Neural cell (in vitro differentiated cells): ENCODE data around the gene SBK3. TPM values are rescaled to one million over a fixed set of nuclear protein-coding genes. Genes with fewer than 3 reads are reported as not detected.

Experiments used
- H2AFZ ChIP-seq: fragments of 200-600, 300-800 bp; sonication (generic), shearing (Covaris generic); 2 replicates; pipeline ENCODE4 v1.6.0; 2014; ENCODE audit warnings: low read depth, mild to moderate bottlenecking, antibody characterized with exemption, low read length, moderate library complexity
- H3F3A ChIP-seq: fragments of 200-600 bp; shearing (Covaris generic); 2 replicates; pipeline ENCODE4 v1.6.1; 2016; ENCODE audit warnings: mild to moderate bottlenecking, moderate library complexity, mixed read lengths, antibody characterized with exemption, low read length; ENCODE audit not compliant: insufficient read depth, poor library complexity, severe bottlenecking
- H3K27ac ChIP-seq: fragments of 200-600, 300-800 bp; sonication (generic), shearing (Covaris generic); 2 replicates; pipeline ENCODE4 v1.5.1; 2014; ENCODE audit warnings: mild to moderate bottlenecking, low read length, moderate library complexity
- H3K27me3 ChIP-seq: fragments of 300-800, 200-600 bp; sonication (generic), shearing (Covaris generic); 2 replicates; pipeline ENCODE4 v1.6.0; 2014; ENCODE audit warnings: mild to moderate bottlenecking, low read depth, low read length, moderate library complexity; ENCODE audit not compliant: insufficient read depth
- H3K36me3 ChIP-seq: fragments of 300-800, 200-600 bp; sonication (generic), shearing (Covaris generic); 2 replicates; pipeline ENCODE4 v1.5.1; 2014; ENCODE audit warnings: mild to moderate bottlenecking, antibody characterized with exemption, low read length, moderate library complexity; ENCODE audit not compliant: insufficient read depth
- H3K4me2 ChIP-seq: fragments of 300-800, 200-600 bp; sonication (generic), shearing (Covaris generic); 2 replicates; pipeline ENCODE4 v1.6.0; 2014; ENCODE audit warnings: mild to moderate bottlenecking, low read length
- H3K4me3 ChIP-seq: fragments of 300-800, 200-600 bp; sonication (generic), shearing (Covaris generic); 2 replicates; pipeline ENCODE4 v1.5.1; 2014; ENCODE audit warnings: mild to moderate bottlenecking, low read length, moderate library complexity
- H3K79me2 ChIP-seq: fragments of 200-600 bp; shearing (Covaris generic); replicated peaks from 2 replicates; pipeline ENCODE4 v1.6.0; 2014; ENCODE audit warnings: mild to moderate bottlenecking, low read length, moderate library complexity; ENCODE audit not compliant: insufficient read depth
- H3K9ac ChIP-seq: fragments of 300-800, 200-600 bp; sonication (generic), shearing (Covaris generic); 2 replicates; pipeline ENCODE4 v1.6.1; 2016; ENCODE audit warnings: mild to moderate bottlenecking, low read length, mixed read lengths
- H3K9me2 ChIP-seq: fragments of 200-600 bp; shearing (Covaris generic); 2 replicates; pipeline ENCODE4 v1.6.1; 2016; ENCODE audit warnings: mild to moderate bottlenecking, low read length, mixed read lengths; ENCODE audit not compliant: insufficient read depth
- H3K9me3 ChIP-seq: fragments of 200-600, 300-800 bp; sonication (generic), shearing (Covaris generic); 2 replicates; pipeline ENCODE4 v1.6.1; 2016; ENCODE audit warnings: mild to moderate bottlenecking, mixed run types, low read length, moderate library complexity, mixed read lengths
- H4K20me1 ChIP-seq: fragments of 200-600 bp; shearing (Covaris generic); 2 replicates; pipeline ENCODE4 v1.6.1; 2016; ENCODE audit warnings: mild to moderate bottlenecking, mixed run types; ENCODE audit not compliant: insufficient read depth
- CTCF ChIP-seq: fragments of 450-650 bp; IDR thresholded peaks from 2 replicates; pipeline ENCODE4 v1.5.1; 2014; ENCODE audit warnings: antibody characterized with exemption, mild to moderate bottlenecking, moderate library complexity; ENCODE audit not compliant: poor library complexity, severe bottlenecking
- EP300 ChIP-seq: fragments of 450-650 bp; conservative IDR thresholded peaks from 2 replicates; pipeline ENCODE4 v1.6.1; 2014; ENCODE audit warnings: antibody characterized with exemption, mild to moderate bottlenecking, moderate library complexity; ENCODE audit not compliant: poor library complexity, severe bottlenecking
- EZH2 ChIP-seq: fragments of 200-600, 300-800 bp; shearing (Covaris generic), sonication (generic); IDR thresholded peaks from 2 replicates; pipeline ENCODE4 v1.6.1; 2014; ENCODE audit warnings: antibody characterized with exemption, low read length, borderline replicate concordance, mild to moderate bottlenecking; ENCODE audit not compliant: insufficient read depth, poor library complexity, severe bottlenecking
- MXI1 ChIP-seq: fragments of 450-650 bp; conservative IDR thresholded peaks from 2 replicates; pipeline ENCODE4 v1.6.1; 2014; ENCODE audit warnings: antibody characterized with exemption, mild to moderate bottlenecking; ENCODE audit not compliant: poor library complexity, severe bottlenecking
- POLR2AphosphoS5 ChIP-seq: IDR thresholded peaks from 2 replicates; pipeline ENCODE4 v1.6.1; 2012
- RAD21 ChIP-seq: fragments of 450-650 bp; conservative IDR thresholded peaks from 2 replicates; pipeline ENCODE4 v1.6.1; 2014; ENCODE audit warnings: antibody characterized with exemption, mild to moderate bottlenecking, moderate library complexity
- REST ChIP-seq: IDR thresholded peaks from 2 replicates; pipeline ENCODE4 v1.6.1; 2012; ENCODE audit warnings: borderline replicate concordance
- SMC3 ChIP-seq: fragments of 450-650 bp; conservative IDR thresholded peaks from 2 replicates; pipeline ENCODE4 v1.6.1; 2014; ENCODE audit warnings: antibody characterized with exemption, mild to moderate bottlenecking, moderate library complexity; ENCODE audit not compliant: poor library complexity
- TAF1 ChIP-seq: IDR thresholded peaks from 2 replicates; pipeline ENCODE4 v1.6.1; 2012; ENCODE audit warnings: low read depth
- polyA plus RNA-seq: library from polyadenylated mRNA; depleted of rRNA; stranded (reverse); fragments of >200 nt; gene quantifications from 2 replicates; pipeline ENCODE4 v1.2.3, GENCODE V29; 2014

SBK3 gene
- polyA plus RNA-seq, 1 donor from 2014 or later = not detected

GRCh38 chr19:55527197-55528029 lies 17.9 kb downstream of the SBK3 start:
- TF ChIP-seq RAD21 = no peak
- TF ChIP-seq POLR2AphosphoS5 = no peak
- H2AFZ ChIP-seq = no peak overlapping the region

GRCh38 chr19:55526216-55527196 lies 18.8 kb downstream of the SBK3 start:
- no peaks in the 10 kb centered on the region for H3K9me2 ChIP-seq
- peak overlapping the region; percentile 20 for H3K27ac ChIP-seq
- H3K4me2 ChIP-seq = no peak overlapping the region
- H3K9me3 ChIP-seq = no peaks in the 10 kb centered on the region
- H2AFZ ChIP-seq = no peak overlapping the region
- TF ChIP-seq MXI1 (no peak), POLR2AphosphoS5 (no peak), SMC3 (no peak), EZH2 (no peak), TAF1 (no peak), EP300 (no peak), CTCF (no peak), REST (no peak), RAD21 (no peak)
- H3K36me3 ChIP-seq = no peaks in the 10 kb centered on the region
- H3K9ac ChIP-seq = no peak overlapping the region
- H3K27me3 ChIP-seq = no peaks in the 10 kb centered on the region
- no peaks in the 10 kb centered on the region for H3F3A ChIP-seq
- H4K20me1 ChIP-seq = no peaks in the 10 kb centered on the region
- H3K79me2 ChIP-seq = no peaks in the 10 kb centered on the region
- H3K4me3 ChIP-seq = no peak overlapping the region

More at GRCh38 chr19:55527197-55528029, 17.9 kb downstream of the SBK3 start:
- Histone ChIP-seq H4K20me1 (no peaks in the 10 kb centered on the region), H3K27ac (no peak overlapping the region), H3K9ac (no peak overlapping the region), H3K9me2 (no peaks in the 10 kb centered on the region), H3K36me3 (no peaks in the 10 kb centered on the region), H3K27me3 (no peaks in the 10 kb centered on the region), H3F3A (no peaks in the 10 kb centered on the region), H3K4me3 (no peak overlapping the region), H3K79me2 (no peaks in the 10 kb centered on the region), H3K9me3 (no peaks in the 10 kb centered on the region), H3K4me2 (no peak overlapping the region)
